ENCODE results near the gene KCNQ4. TPM values are rescaled to one million over a fixed set of nuclear protein-coding genes. Genes with fewer than 3 reads are reported as not detected.

The KCNQ4 gene
- total RNA-seq, 2 experiments from 2014 or later = 0.38 to 0.43 TPM

DNA sequence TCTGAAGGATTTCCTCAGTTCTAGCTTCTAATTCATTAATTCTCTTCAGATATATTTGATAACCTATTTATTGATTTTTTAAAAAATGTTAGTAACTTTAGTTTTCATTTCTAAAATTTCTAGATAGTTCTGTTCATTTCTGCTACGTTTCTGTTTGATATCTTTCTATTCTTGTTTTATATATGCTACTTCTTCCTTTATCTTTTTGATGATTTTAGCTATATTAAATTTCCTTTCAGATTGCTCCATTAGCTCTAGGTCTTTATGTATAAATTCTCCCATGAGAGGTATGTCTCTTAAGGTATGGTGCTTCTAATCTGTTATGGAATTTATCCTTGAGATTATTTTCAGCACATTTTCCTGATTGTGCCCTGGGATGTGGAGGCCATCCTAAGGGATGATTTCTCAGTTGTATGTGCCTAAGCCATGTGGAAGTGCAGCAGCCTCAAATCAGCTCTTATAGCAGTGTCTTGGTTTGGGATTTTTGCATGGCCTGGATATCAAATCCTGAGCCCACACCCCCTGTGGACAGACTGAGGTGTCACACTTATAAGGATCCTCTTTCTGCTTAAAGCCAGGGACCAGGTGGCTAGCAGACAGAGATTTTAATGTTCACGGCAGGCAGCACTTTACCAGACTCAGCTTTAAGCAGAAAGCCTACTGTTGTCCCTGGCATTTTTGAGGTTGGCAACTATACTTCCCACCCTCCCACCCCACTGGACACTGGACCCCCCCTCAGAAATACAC is 6.2 kb upstream of the KCNQ4 start:
- H3K4me3 Mint-ChIP-seq = no peak overlapping the region
- ChIA-PET POLR2A (interaction anchor here (1.4 kb wide), 1 partner anchor 202 kb away, joined by 3 read pairs; the partner anchor contains the start of gene CTPS1), CTCF (interaction anchor here (0.8 to 11.6 kb wide), 8 partner anchors 11 to 175 kb away, joined by 3 to 169 read pairs (median 4); no protein-coding TSS in a partner anchor)
- peaks cover 6% of the 10 kb centered on the region for H3K27me3 Mint-ChIP-seq
- DNase-seq (no peak), ATAC-seq (no peak)
- H3K36me3 Mint-ChIP-seq (ENCODE audit: low read depth) = peaks cover 12% of the 10 kb centered on the region
- peaks cover 3% of the 10 kb centered on the region for H3K4me1 Mint-ChIP-seq (ENCODE audit: low read depth)
- TF ChIP-seq, protein P1, sequence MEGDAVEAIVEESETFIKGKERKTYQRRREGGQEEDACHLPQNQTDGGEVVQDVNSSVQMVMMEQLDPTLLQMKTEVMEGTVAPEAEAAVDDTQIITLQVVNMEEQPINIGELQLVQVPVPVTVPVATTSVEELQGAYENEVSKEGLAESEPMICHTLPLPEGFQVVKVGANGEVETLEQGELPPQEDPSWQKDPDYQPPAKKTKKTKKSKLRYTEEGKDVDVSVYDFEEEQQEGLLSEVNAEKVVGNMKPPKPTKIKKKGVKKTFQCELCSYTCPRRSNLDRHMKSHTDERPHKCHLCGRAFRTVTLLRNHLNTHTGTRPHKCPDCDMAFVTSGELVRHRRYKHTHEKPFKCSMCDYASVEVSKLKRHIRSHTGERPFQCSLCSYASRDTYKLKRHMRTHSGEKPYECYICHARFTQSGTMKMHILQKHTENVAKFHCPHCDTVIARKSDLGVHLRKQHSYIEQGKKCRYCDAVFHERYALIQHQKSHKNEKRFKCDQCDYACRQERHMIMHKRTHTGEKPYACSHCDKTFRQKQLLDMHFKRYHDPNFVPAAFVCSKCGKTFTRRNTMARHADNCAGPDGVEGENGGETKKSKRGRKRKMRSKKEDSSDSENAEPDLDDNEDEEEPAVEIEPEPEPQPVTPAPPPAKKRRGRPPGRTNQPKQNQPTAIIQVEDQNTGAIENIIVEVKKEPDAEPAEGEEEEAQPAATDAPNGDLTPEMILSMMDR (IDR thresholded peaks at IDR 0.05) = no peak
- H3K9me3 Mint-ChIP-seq = peaks cover 2% of the 10 kb centered on the region
- no peak overlapping the region for H3K27ac Mint-ChIP-seq
- intact Hi-C loops (cut with micrococcal nuclease) = no loop called here

DNA sequence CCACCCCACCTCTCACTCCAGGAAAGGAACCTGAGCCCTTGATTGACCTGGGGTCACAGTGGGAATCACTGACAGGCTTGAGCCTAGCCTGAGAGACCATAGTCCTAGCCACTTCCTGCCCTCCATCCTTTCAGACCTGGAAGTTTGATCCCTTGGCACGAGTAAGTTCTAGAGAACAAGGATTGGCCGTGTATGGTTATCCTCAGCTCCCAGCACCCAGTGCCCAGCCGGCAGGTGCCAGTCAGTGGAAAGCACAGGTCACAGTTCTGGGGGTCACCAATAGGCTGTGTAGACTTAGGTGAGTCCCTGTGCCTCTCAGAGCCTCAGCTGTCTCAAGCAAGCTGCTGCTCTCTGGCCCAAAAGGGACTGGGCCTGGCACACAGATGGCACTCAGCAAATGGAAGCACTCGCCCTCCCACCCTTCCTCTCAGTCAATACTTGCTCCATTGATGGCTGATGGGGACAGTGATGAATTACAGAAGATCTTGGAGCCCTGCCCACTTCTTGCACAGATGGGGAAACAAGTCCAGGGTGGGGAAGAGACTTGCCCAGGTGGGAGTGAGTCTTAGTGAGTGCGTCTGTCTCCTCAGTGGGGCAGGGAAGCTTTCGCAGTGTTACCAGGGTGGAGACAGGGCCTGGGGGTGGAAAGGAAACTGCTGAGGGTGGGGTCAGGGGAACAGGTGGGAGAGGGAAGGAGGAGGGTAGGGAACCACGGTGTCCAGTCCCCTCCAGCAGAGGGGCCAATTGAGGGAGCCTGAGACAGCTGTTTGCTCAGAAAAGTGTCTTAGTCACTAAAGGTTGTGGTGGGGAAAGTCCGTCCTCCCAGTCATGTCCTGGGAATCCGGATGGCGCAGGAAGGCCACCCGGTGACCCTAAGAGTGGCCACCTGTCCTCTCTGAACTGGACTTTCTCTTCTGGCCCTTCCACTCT is 2.6 kb upstream of the KCNQ4 start:
- no peak overlapping the region for H3K27ac Mint-ChIP-seq
- H3K36me3 Mint-ChIP-seq (ENCODE audit: low read depth) = peaks cover 10% of the 10 kb centered on the region
- peaks cover 2% of the 10 kb centered on the region for H3K9me3 Mint-ChIP-seq
- peaks cover 26% of the 10 kb centered on the region for H3K27me3 Mint-ChIP-seq
- TF ChIP-seq, protein P1 (IDR thresholded peaks at IDR 0.05) = no peak
- H3K4me3 Mint-ChIP-seq = no peak overlapping the region
- intact Hi-C loops (cut with micrococcal nuclease) = no loop called here
- no peak for ATAC-seq
- DNase-seq = no peak
- ChIA-PET CTCF (interaction anchor here (0.7 to 11.6 kb wide), 6 partner anchors 8 to 172 kb away, joined by 3 to 169 read pairs (median 4); no protein-coding TSS in a partner anchor), POLR2A (interaction anchor here (1.0 to 1.3 kb wide), 2 partner anchors 30 to 90 kb away, joined by 3 read pairs; partner anchors contain the start of gene NFYC)
- peaks cover 7% of the 10 kb centered on the region for H3K4me1 Mint-ChIP-seq (ENCODE audit: low read depth)

DNA sequence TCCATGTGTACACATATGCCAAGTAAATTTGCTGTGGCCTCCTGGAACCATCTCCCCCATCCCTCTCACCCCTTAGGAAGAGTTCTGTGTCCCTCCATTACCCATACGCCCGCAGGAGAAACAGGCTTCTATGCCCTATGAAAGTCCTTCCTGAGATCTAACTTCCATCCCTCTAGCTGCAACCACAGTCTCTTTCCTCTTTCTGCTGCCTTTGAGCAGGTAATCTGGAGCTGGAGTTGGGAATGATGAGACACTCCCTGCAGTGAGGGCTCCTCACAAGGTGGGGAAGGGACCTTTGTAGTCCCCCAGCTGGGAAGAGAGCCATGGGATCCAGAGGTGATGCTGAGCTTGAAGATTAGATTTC is 2.0 kb upstream of the KCNQ4 start:
- ATAC-seq = no peak
- Mint-ChIP-seq H3K4me3 (no peak overlapping the region), H3K27me3 (peaks cover 26% of the 10 kb centered on the region), H3K9me3 (peaks cover 2% of the 10 kb centered on the region), H3K27ac (no peak overlapping the region), H3K36me3 (ENCODE audit: low read depth) (peaks cover 7% of the 10 kb centered on the region), H3K4me1 (ENCODE audit: low read depth) (peaks cover 7% of the 10 kb centered on the region)
- intact Hi-C loops (cut with micrococcal nuclease) = no loop called here
- POLR2A ChIA-PET = interaction anchor here (1.3 kb wide), 1 partner anchor 90 kb away, joined by 3 read pairs; the partner anchor contains the start of gene NFYC
- TF ChIP-seq, protein P1 (IDR thresholded peaks at IDR 0.05) = no peak
- DNase-seq = no peak
- CTCF ChIA-PET = interaction anchor here (0.7 to 2.4 kb wide), 5 partner anchors 7 to 69 kb away, joined by 3 to 11 read pairs (median 4); no protein-coding TSS in a partner anchor

DNA sequence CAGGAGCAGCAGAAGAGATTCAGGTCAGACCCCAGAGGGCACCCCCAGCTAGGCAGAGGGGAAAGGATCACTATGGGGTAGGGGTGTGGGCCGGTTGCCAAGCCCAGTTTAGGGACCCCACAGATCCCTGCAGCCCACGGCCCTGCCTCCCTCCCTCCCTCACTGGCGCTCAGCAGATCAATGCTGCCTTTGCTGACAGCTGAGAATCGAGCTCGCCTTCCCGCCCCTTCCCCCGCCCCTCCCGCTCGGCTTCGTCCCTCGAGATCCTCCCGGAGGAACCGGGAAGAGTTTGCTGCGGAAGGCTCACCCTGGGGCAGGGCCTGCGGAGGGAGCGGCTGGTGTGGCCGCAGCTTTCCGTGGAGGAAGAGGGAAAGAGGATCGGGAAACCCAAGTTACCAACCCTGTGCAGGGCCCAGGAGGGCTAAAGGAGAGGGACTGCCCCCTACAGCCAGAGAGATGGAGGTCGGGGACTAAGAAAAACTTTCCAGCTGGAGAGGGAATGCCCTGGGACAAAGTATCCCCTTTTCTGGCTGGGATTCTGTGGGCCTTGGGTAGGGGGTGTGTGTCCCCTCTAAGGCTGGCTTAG is 1.1 kb upstream of the KCNQ4 start:
- intact Hi-C loops (cut with micrococcal nuclease) = no loop called here
- TF ChIP-seq, protein P1 (IDR thresholded peaks at IDR 0.05) = no peak
- Mint-ChIP-seq H3K27ac (no peak overlapping the region), H3K9me3 (no peaks in the 10 kb centered on the region), H3K4me3 (no peak overlapping the region), H3K36me3 (ENCODE audit: low read depth) (peaks cover under 1% of the 10 kb centered on the region), H3K27me3 (peaks cover 26% of the 10 kb centered on the region), H3K4me1 (ENCODE audit: low read depth) (peaks cover 7% of the 10 kb centered on the region)
- DNase-seq = no peak
- no peak for ATAC-seq
- ChIA-PET POLR2A (interaction anchor here (1.3 to 2.2 kb wide), 2 partner anchors 8 to 91 kb away, joined by 3 to 11 read pairs; partner anchors contain the start of gene NFYC), CTCF (interaction anchor here (1.1 to 2.4 kb wide), 3 partner anchors 8 to 68 kb away, joined by 3 to 11 read pairs (median 10); no protein-coding TSS in a partner anchor)

All from activated CD8-positive, alpha-beta T cell treated with anti-CD3 and anti-CD28 coated beads for 36 hours (primary cell).